Mucosa of rectum (tissue), 2 donors: ENCODE measurements around the gene ZBTB21.

ENCODE experiments used
- H3K27ac ChIP-seq, 2 donors: one replicate each; pipeline ENCODE4 v1.7.0; 2013; ENCODE audit warnings: inconsistent platforms in 2 of 2, low read depth in 2 of 2, low read length in 2 of 2
- H3K27me3 ChIP-seq, 2 donors: one replicate each; pipeline ENCODE4 v1.7.0; 2013; ENCODE audit warnings: low read length in 2 of 2; ENCODE audit not compliant: control insufficient read depth in 2 of 2, insufficient read depth in 2 of 2
- H3K36me3 ChIP-seq, 2 donors: one replicate each; pipeline ENCODE4 v1.7.0; 2013; ENCODE audit warnings: low read length in 2 of 2; ENCODE audit not compliant: control insufficient read depth in 2 of 2, insufficient read depth in 2 of 2
- H3K4me1 ChIP-seq, 2 donors: one replicate each; pipeline ENCODE4 v1.7.0; 2013; ENCODE audit warnings: low read length in 2 of 2, mild to moderate bottlenecking in 1 of 2; ENCODE audit not compliant: control insufficient read depth in 2 of 2, insufficient read depth in 2 of 2
- H3K4me3 ChIP-seq, 2 donors: one replicate each; pipeline ENCODE4 v1.7.0; 2013; ENCODE audit warnings: low read length in 2 of 2
- H3K9ac ChIP-seq, 2 donors: one replicate each; pipeline ENCODE4 v1.7.0; 2013; ENCODE audit warnings: low read length in 2 of 2, low read depth in 1 of 2, mild to moderate bottlenecking in 1 of 2
- H3K9me3 ChIP-seq, 2 donors: one replicate each; pipeline ENCODE4 v1.7.0; 2013; ENCODE audit warnings: low read length in 2 of 2; ENCODE audit not compliant: control insufficient read depth in 2 of 2
- donor health status: healthy.
- donor health status: Normal muscosa, but diverticular disease.

ZBTB21 gene

DNA sequence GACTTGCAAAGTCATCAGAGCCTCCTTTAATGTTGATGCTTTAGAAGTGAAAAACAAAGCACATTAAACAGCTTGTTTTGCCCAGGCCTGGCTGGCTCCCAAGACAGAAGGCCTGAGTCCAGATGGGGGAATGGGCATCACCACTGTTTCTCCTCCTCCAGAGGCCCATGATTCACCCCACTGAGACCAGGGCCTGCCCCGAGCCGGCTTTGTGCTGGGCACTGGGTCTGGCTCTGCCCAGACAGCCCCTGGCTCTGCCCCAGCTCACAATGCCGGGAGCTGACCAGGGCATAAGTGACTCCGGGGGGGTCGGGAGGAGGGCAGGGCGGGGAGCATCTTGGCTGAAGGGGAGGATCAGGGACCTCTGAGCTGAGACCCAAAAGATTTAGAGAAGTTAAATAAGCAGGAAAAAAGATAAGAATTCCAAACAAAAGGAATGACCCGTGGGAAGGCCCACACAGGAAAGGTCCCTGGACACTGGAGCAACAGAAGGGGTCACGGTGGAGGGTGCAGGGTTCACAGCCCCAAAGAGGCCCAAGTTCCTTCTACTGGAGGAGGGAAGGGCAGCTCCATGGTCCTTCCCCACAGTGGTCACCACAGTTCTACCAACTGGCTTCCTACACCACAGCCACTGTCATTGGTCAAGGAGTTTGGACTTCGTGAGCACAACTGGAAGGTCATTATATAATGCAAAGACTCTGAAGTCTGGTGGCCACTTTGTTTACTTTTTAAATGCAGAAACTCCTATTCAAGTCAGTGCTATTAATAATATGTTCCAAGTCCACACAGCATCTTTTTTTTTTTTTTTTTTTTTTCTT, 61.9 kb downstream of the ZBTB21 start:
- Histone ChIP-seq H3K4me1 (peaks cover 2 to 9% of the 10 kb centered on the region in 2 donors), H3K9ac (no peak overlapping the region), H3K4me3 (no peak overlapping the region), H3K27ac (no peak overlapping the region), H3K9me3 (no peaks in the 10 kb centered on the region), H3K36me3 (no peaks in the 10 kb centered on the region), H3K27me3 (no peaks in the 10 kb centered on the region)

DNA sequence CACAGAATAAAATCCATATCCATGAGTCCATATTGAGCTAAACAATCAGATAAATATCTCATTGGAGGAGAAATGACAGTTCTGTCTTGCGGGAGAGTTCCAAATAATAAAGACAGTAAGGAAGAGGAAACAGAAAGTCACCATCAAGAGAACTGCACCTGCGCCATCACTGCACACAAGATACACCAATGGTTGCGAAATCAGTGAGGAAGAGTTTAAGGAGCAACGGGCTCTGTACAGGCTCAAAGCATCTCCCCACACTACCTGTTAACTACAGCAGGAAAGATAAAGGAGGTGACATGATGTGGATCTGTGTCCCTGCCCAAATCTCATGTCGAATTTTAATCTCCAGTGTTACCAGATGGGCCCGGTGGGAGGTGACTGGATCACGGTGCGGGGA, 64.2 kb downstream of the ZBTB21 start:
- Histone ChIP-seq H3K27ac (no peak overlapping the region), H3K4me3 (no peak overlapping the region), H3K9ac (no peak overlapping the region), H3K27me3 (no peaks in the 10 kb centered on the region), H3K36me3 (no peaks in the 10 kb centered on the region), H3K4me1 (no peaks in the 10 kb centered on the region), H3K9me3 (no peaks in the 10 kb centered on the region)

DNA sequence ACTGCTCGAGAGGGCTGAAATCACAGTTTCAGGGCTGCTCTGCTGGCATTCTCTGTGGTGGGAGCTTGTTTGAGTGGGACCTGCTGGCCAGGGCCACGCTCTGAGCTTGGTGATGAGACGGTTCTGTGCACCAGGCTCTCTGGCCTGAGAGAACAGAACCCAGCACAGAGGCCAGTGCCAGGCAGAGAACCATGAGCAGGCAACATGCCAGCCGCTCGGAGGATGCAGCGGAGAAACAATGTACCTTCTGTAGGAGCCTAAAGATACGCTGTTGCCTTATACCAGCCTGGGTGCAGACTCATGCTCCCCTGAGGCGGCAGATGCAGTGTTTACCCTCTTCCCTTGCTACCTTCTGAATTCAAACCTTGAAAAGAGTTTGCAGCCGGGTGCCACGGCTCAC, 66.3 kb downstream of the ZBTB21 start:
- H3K36me3 ChIP-seq: no peaks in the 10 kb centered on the region
- no peaks in the 10 kb centered on the region for H3K9me3 ChIP-seq
- H3K4me1 ChIP-seq: no peaks in the 10 kb centered on the region
- no peak overlapping the region for H3K4me3 ChIP-seq
- no peak overlapping the region for H3K27ac ChIP-seq
- no peaks in the 10 kb centered on the region for H3K27me3 ChIP-seq
- no peak overlapping the region for H3K9ac ChIP-seq

DNA sequence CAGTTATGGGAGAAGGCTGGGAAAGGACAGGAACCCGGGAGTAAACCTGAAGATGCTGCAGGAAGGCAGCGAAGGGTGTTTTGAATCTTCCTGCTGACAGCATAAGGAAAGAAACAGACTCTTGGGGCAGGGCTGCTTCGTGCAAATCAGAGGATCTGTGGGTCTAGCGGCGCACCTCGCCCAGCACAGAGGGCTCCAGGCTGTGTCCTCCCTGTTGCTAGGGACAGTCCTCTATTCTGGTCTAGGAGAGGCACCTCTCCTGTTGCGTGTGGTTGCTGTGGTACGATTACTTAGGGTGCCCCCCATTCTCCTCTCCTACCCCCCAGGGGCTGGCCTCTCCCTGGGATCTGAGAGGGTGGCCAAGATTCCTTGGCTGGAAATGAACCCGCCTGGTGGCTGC, 67.7 kb downstream of the ZBTB21 start:
- no peak overlapping the region for H3K27ac ChIP-seq
- no peaks in the 10 kb centered on the region for H3K4me1 ChIP-seq
- no peaks in the 10 kb centered on the region for H3K9me3 ChIP-seq
- H3K9ac ChIP-seq: no peak overlapping the region
- no peaks in the 10 kb centered on the region for H3K27me3 ChIP-seq
- H3K4me3 ChIP-seq: no peak overlapping the region
- H3K36me3 ChIP-seq: no peaks in the 10 kb centered on the region

DNA sequence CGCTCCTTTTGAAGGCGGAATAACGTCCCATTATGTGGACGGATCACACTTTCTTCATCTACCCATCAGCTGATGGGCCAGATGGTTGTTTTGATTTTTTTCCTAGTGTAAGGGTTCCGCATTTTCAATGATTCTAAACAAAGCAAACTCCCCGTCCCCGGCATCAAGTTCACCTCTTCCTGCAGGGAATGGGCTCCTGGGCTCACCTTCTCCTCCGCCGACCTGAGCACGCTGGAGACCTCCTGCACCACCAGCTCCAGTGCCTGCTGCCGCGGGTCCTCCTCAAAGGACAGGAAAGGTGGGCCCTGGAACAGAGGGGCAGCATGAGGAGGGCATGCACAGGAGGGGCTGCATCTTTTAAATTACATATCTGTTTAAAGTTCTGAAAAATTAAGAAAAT, 68.2 kb downstream of the ZBTB21 start:
- no peaks in the 10 kb centered on the region for H3K9me3 ChIP-seq
- no peaks in the 10 kb centered on the region for H3K36me3 ChIP-seq
- H3K9ac ChIP-seq: no peak overlapping the region
- no peak overlapping the region for H3K4me3 ChIP-seq
- H3K4me1 ChIP-seq: no peaks in the 10 kb centered on the region
- no peak overlapping the region for H3K27ac ChIP-seq
- H3K27me3 ChIP-seq: no peaks in the 10 kb centered on the region

DNA sequence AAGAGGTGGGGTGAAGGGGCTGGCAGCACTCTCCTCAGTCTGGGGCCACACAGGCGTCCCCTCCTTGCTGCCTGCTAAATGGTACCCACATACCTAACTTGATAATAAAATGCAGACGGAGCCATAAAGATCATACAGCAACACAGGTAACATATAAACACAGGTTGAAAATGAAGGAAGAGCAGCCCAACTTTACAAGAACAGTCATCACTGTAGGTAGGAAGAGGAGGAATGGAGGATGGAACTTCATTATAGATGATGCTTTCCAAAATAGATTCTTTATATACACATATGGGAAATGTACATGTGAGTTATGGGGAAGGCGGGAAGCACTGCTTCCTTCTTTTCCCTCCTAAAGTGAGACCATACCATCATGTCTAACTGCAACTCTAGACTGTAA, 69.7 kb downstream of the ZBTB21 start:
- H3K9ac ChIP-seq: no peak overlapping the region
- H3K9me3 ChIP-seq: no peaks in the 10 kb centered on the region
- no peaks in the 10 kb centered on the region for H3K4me1 ChIP-seq
- no peak overlapping the region for H3K27ac ChIP-seq
- H3K36me3 ChIP-seq: no peaks in the 10 kb centered on the region
- no peaks in the 10 kb centered on the region for H3K27me3 ChIP-seq
- H3K4me3 ChIP-seq: no peak overlapping the region

DNA sequence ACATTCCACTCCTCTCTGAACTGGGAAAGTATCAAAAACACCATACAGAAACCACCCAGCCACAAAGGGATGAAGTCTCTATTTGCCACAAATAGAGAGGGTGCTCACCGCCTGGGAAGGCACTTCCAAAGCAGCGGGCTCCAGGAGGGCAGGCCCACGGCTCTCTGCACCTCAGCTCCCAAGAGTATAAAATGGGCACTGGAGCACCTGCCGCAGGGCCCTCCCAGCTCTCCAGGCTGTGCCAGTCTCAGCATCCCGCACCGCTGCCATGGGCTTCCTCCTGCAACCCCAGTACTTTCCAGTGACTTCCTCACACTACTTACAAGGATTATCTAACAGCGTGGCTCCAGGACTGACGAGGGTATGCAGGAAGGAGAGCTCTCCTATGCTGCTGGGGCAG, 70.8 kb downstream of the ZBTB21 start:
- H3K27me3 ChIP-seq: no peaks in the 10 kb centered on the region
- H3K9ac ChIP-seq: no peak overlapping the region
- H3K27ac ChIP-seq: no peak overlapping the region
- no peaks in the 10 kb centered on the region for H3K36me3 ChIP-seq
- H3K4me1 ChIP-seq: no peaks in the 10 kb centered on the region
- H3K9me3 ChIP-seq: no peaks in the 10 kb centered on the region
- H3K4me3 ChIP-seq: no peak overlapping the region
